Chondrocyte (in vitro differentiated cells): ENCODE measurements around the gene HOXC6. TPM values are rescaled to one million over a fixed set of nuclear protein-coding genes. Genes with fewer than 3 reads are reported as not detected.

Experiments
- DNase-seq: peaks from one replicate; pipeline ENCODE4 v3.0.0; 2021; ENCODE audit warnings: mixed read lengths, low spot score
- H3K27ac Mint-ChIP-seq: one replicate; pipeline ENCODE4 v1.8.0; 2021; ENCODE audit warnings: mild to moderate bottlenecking, moderate library complexity, mixed read lengths; ENCODE audit not compliant: unreplicated experiment
- H3K27me3 Mint-ChIP-seq: 2 replicates; pipeline ENCODE4 v1.8.0; 2021; ENCODE audit warnings: low read depth, mixed read lengths
- H3K36me3 Mint-ChIP-seq: 2 replicates; pipeline ENCODE4 v1.8.0; 2021; ENCODE audit warnings: low read depth, mixed read lengths
- H3K4me1 Mint-ChIP-seq: 2 replicates; pipeline ENCODE4 v1.8.0; 2021; ENCODE audit warnings: low read depth, mild to moderate bottlenecking, mixed read lengths
- H3K4me3 Mint-ChIP-seq: one replicate; pipeline ENCODE4 v1.8.0; 2021; ENCODE audit warnings: mild to moderate bottlenecking, moderate library complexity, mixed read lengths; ENCODE audit not compliant: unreplicated experiment
- H3K9me3 Mint-ChIP-seq: 2 replicates; pipeline ENCODE4 v1.8.0; 2021; ENCODE audit warnings: low read depth, mixed read lengths
- CTCF ChIP-seq: fragments of 200-600 bp; sonication (generic); IDR thresholded peaks from 2 replicates; pipeline ENCODE4 v1.5.0; 2021; ENCODE audit warnings: antibody characterized with exemption, mild to moderate bottlenecking, moderate library complexity
- total RNA-seq: library from RNA; stranded (reverse); gene quantifications from 3 replicates; pipeline ENCODE4 v1.2.1, GENCODE V29; 2021

The HOXC6 gene
- total RNA-seq, 1 donor from 2014 or later = not detected

GRCh38 chr12:54042970-54043853, 15.0 kb downstream of the HOXC6 start:
- Mint-ChIP-seq H3K27ac (no peak overlapping the region), H3K9me3 (no peaks in the 10 kb centered on the region), H3K4me3 (no peak overlapping the region), H3K27me3 (peaks cover 84% of the 10 kb centered on the region), H3K4me1 (no peaks in the 10 kb centered on the region), H3K36me3 (no peaks in the 10 kb centered on the region)
- no peak for DNase-seq
- TF ChIP-seq CTCF = no peak

- H3K9me3 Mint-ChIP-seq = no peaks in the 10 kb centered on the region
- TF ChIP-seq CTCF = no peak
- no peak overlapping the region for H3K27ac Mint-ChIP-seq
- H3K27me3 Mint-ChIP-seq = peaks cover 84% of the 10 kb centered on the region
- no peak for DNase-seq
- no peaks in the 10 kb centered on the region for H3K4me1 Mint-ChIP-seq
- no peak overlapping the region for H3K4me3 Mint-ChIP-seq
- no peaks in the 10 kb centered on the region for H3K36me3 Mint-ChIP-seq
Observed at GRCh38 chr12:54044425-54045103, 16.3 kb downstream of the HOXC6 start.

GRCh38 chr12:54045401-54045800, 17.2 kb downstream of the HOXC6 start:
- TF ChIP-seq CTCF = no peak
- no peaks in the 10 kb centered on the region for H3K9me3 Mint-ChIP-seq
- peaks cover 85% of the 10 kb centered on the region for H3K27me3 Mint-ChIP-seq
- no peak overlapping the region for H3K27ac Mint-ChIP-seq
- no peak overlapping the region for H3K4me3 Mint-ChIP-seq
- H3K4me1 Mint-ChIP-seq = no peaks in the 10 kb centered on the region
- DNase-seq = no peak
- H3K36me3 Mint-ChIP-seq = no peaks in the 10 kb centered on the region

GRCh38 chr12:54045868-54046521, 17.8 kb downstream of the HOXC6 start:
- H3K27ac Mint-ChIP-seq = no peak overlapping the region
- no peaks in the 10 kb centered on the region for H3K9me3 Mint-ChIP-seq
- H3K4me3 Mint-ChIP-seq = no peak overlapping the region
- no peaks in the 10 kb centered on the region for H3K4me1 Mint-ChIP-seq
- H3K36me3 Mint-ChIP-seq = no peaks in the 10 kb centered on the region
- DNase-seq = no peak
- H3K27me3 Mint-ChIP-seq = peaks cover 86% of the 10 kb centered on the region
- no peak for TF ChIP-seq CTCF

GRCh38 chr12:54046809-54047159, 18.5 kb downstream of the HOXC6 start:
- no peak for DNase-seq
- no peak overlapping the region for H3K4me3 Mint-ChIP-seq
- H3K4me1 Mint-ChIP-seq = no peaks in the 10 kb centered on the region
- no peak for TF ChIP-seq CTCF
- H3K27ac Mint-ChIP-seq = no peak overlapping the region
- H3K36me3 Mint-ChIP-seq = no peaks in the 10 kb centered on the region
- peaks cover 87% of the 10 kb centered on the region for H3K27me3 Mint-ChIP-seq
- no peaks in the 10 kb centered on the region for H3K9me3 Mint-ChIP-seq
